Measurements from ENCODE around the gene ZNF655.

The ZNF655 gene

GRCh38 chr7:99624484-99624883 is 66.0 kb downstream of the ZNF655 start (continued):
- TF ChIP-seq ZNF704 (tag by site-specific recombination; IDR thresholded peaks at IDR 0.05) (no peak), GLI2 (tag by site-specific recombination; IDR thresholded peaks at IDR 0.05; ENCODE audit: borderline replicate concordance, low read depth) (no peak), ZNF214 (tag by site-specific recombination; IDR thresholded peaks at IDR 0.05; ENCODE audit: borderline replicate concordance) (no peak)

GRCh38 chr7:99625321-99625720 is 66.9 kb downstream of the ZNF655 start:
- no peak overlapping the region for H3K27ac ChIP-seq (ENCODE audit: extremely low read depth, low read depth, low read length)
- H3K9me3 ChIP-seq (ENCODE audit: control insufficient read depth, insufficient read depth, low read depth, low read length), result no peaks in the 10 kb centered on the region
- POLR2A ChIA-PET, result no interaction called here
- TF ChIP-seq ZNF560 (tag by site-specific recombination; IDR thresholded peaks at IDR 0.05; ENCODE audit: borderline replicate concordance) (no peak), ZNF214 (tag by site-specific recombination; IDR thresholded peaks at IDR 0.05; ENCODE audit: borderline replicate concordance) (no peak), ZNF280C (tag by site-specific recombination; IDR thresholded peaks at IDR 0.05) (no peak), ZNF624 (tag by site-specific recombination; IDR thresholded peaks at IDR 0.05) (no peak), ZNF335 (tag by site-specific recombination; conservative IDR thresholded peaks at IDR 0.05) (no peak), TRIM28 (IDR thresholded peaks at IDR 0.05; ENCODE audit: borderline replicate concordance, low read length) (no peak), ZNF76 (tag by site-specific recombination; IDR thresholded peaks at IDR 0.05; ENCODE audit: borderline replicate concordance, low read depth) (no peak), ZNF645 (tag by site-specific recombination; IDR thresholded peaks at IDR 0.05) (no peak), SP3 (tag by site-specific recombination; IDR thresholded peaks at IDR 0.05) (no peak), ELK4 (IDR thresholded peaks at IDR 0.05; ENCODE audit: borderline replicate concordance, low read depth, low read length) (no peak), ATF2 (tag by site-specific recombination; IDR thresholded peaks at IDR 0.05; ENCODE audit: low read depth) (no peak), GLIS1 (tag by site-specific recombination; IDR thresholded peaks at IDR 0.05) (no peak), ZNF112 (tag by site-specific recombination; IDR thresholded peaks at IDR 0.05) (no peak), ZNF449 (tag by site-specific recombination; IDR thresholded peaks at IDR 0.05) (no peak), ZNF529 (tag by site-specific recombination; IDR thresholded peaks at IDR 0.05; ENCODE audit: insufficient replicate concordance) (no peak), ZNF302 (tag by site-specific recombination; IDR thresholded peaks at IDR 0.05; ENCODE audit: low read depth) (no peak), HOXA7 (CRISPR knock-in tag; IDR thresholded peaks at IDR 0.05; ENCODE audit: borderline replicate concordance) (no peak), ZNF701 (tag by site-specific recombination; IDR thresholded peaks at IDR 0.05) (no peak)
- no peaks in the 10 kb centered on the region for H3K4me1 ChIP-seq (ENCODE audit: control insufficient read depth, insufficient read depth, low read length)
- CTCF ChIA-PET, result no interaction called here
- no peak overlapping the region for H3K4me3 ChIP-seq (ENCODE audit: low read depth, low read length)
- peaks cover 57 to 98% of the 10 kb centered on the region in 2 experiments for H3K36me3 ChIP-seq (ENCODE audit: control insufficient read depth in 2 of 2, insufficient read depth in 1 of 2, low read length in 2 of 2)

Measured in HEK293 (cell line).